LNCAP (cell line): ENCODE measurements around the gene CRISP3.

Experiments used
- CTCF ChIP-seq: fragments of 450-650 bp; IDR thresholded peaks from 2 replicates; pipeline ENCODE4 v1.5.1; 2017; ENCODE audit warnings: mild to moderate bottlenecking

Gene CRISP3

GRCh38 chr6:49730251-49730650 is 13.9 kb downstream of the CRISP3 start:
- TF ChIP-seq CTCF = no peak

- TF ChIP-seq CTCF = no peak
Measured at GRCh38 chr6:49721297-49721696, 22.9 kb downstream of the CRISP3 start.

GRCh38 chr6:49720372-49720771 is 23.8 kb downstream of the CRISP3 start:
- no peak for TF ChIP-seq CTCF

GRCh38 chr6:49713346-49713745 is 30.8 kb downstream of the CRISP3 start, which contains the start of gene CRISP2:
TSS of gene CRISP2 (minus strand) at chr6:49713543. CDS start at chr6:49709196, 4,347 bp downstream.
- TF ChIP-seq CTCF = no peak

GRCh38 chr6:49698478-49698877 is 45.7 kb downstream of the CRISP3 start:
- no peak for TF ChIP-seq CTCF

GRCh38 chr6:49693512-49693911 is 50.7 kb downstream of the CRISP3 start:
- TF ChIP-seq CTCF = no peak

- no peak for TF ChIP-seq CTCF
Measured at GRCh38 chr6:49692534-49692933, 51.7 kb downstream of the CRISP3 start.
